CD14-positive monocyte (primary cell): ENCODE data around the gene GJB6. TPM values are rescaled to one million over a fixed set of nuclear protein-coding genes. Genes with fewer than 3 reads are reported as not detected.

Source experiments
- DNase-seq, 3 donors: peaks; one replicate each; pipeline ENCODE4 v3.0.0-alpha.2; 2011 to 2022
- H2AFZ ChIP-seq: 2 replicates; pipeline ENCODE4 v1.6.0; 2012; ENCODE audit warnings: mild to moderate bottlenecking, low read depth, low read length, inconsistent platforms; ENCODE audit not compliant: insufficient read depth, poor library complexity, severe bottlenecking
- H3K27ac ChIP-seq, 2 donors: 1 replicate in 1 of 2; 2 replicates in 1 of 2; pipeline ENCODE4 v1.5.1; 2012 to 2013; ENCODE audit warnings: low read length in 2 of 2, control low read depth in 1 of 2, inconsistent platforms in 1 of 2, low read depth in 1 of 2, mild to moderate bottlenecking in 1 of 2
- H3K27me3 ChIP-seq, 2 donors: one replicate each; pipeline versions ENCODE4 v1.6.0 to v1.6.1; 2011 to 2013; ENCODE audit warnings: low read length in 2 of 2; ENCODE audit not compliant: control insufficient read depth in 2 of 2, insufficient read depth in 2 of 2
- H3K36me3 ChIP-seq, 2 donors: replicated peaks in 1 of 2; 1 replicate in 1 of 2; 2 replicates in 1 of 2; pipeline versions ENCODE4 v1.5.1 to v1.6.1; 2012 to 2013; ENCODE audit warnings: low read length in 2 of 2, control low read depth in 1 of 2, inconsistent platforms in 1 of 2, mild to moderate bottlenecking in 1 of 2; ENCODE audit not compliant: insufficient read depth in 2 of 2, control insufficient read depth in 1 of 2
- H3K4me1 ChIP-seq, 2 donors: 1 replicate in 1 of 2; 2 replicates in 1 of 2; pipeline versions ENCODE4 v1.5.1 to v1.6.1; 2012 to 2013; ENCODE audit warnings: low read length in 2 of 2, control low read depth in 1 of 2, inconsistent platforms in 1 of 2, mild to moderate bottlenecking in 1 of 2, moderate library complexity in 1 of 2; ENCODE audit not compliant: insufficient read depth in 2 of 2, control insufficient read depth in 1 of 2
- H3K4me2 ChIP-seq: replicated peaks from 2 replicates; pipeline ENCODE3; 2012; ENCODE audit warnings: low read length, moderate library complexity, mild to moderate bottlenecking; ENCODE audit not compliant: poor library complexity, severe bottlenecking; ENCODE audit errors: extremely low read depth
- H3K4me3 ChIP-seq, 3 experiments: fragments of 200-600 bp in 1 of 3; sonication (generic) in 1 of 3; replicated peaks in 1 of 3; 1 replicate in 2 of 3; 2 replicates in 1 of 3; pipeline ENCODE4 v1.5.1; 2011 to 2013; ENCODE audit warnings: low read length in 3 of 3, mild to moderate bottlenecking in 3 of 3, control low read depth in 2 of 3, low read depth in 2 of 3, inconsistent platforms in 1 of 3, moderate library complexity in 1 of 3
- H3K79me2 ChIP-seq: 2 replicates; pipeline ENCODE4 v1.6.0; 2012; ENCODE audit warnings: mild to moderate bottlenecking, control low read depth, inconsistent platforms, low read length, moderate library complexity; ENCODE audit not compliant: insufficient read depth
- H3K9ac ChIP-seq: 2 replicates; pipeline ENCODE4 v1.6.0; 2017; ENCODE audit warnings: low read length, mild to moderate bottlenecking; ENCODE audit not compliant: insufficient read depth, poor library complexity, severe bottlenecking
- H3K9me3 ChIP-seq, 2 donors: replicated peaks in 1 of 2; 1 replicate in 1 of 2; 2 replicates in 1 of 2; pipeline versions ENCODE4 v1.5.1 to v1.6.1; 2012 to 2013; ENCODE audit warnings: low read length in 2 of 2, control low read depth in 1 of 2; ENCODE audit not compliant: control insufficient read depth in 1 of 2, insufficient read depth in 1 of 2
- H4K20me1 ChIP-seq: 2 replicates; pipeline ENCODE4 v1.6.0; 2012; ENCODE audit warnings: mild to moderate bottlenecking, low read length, control low read depth, moderate library complexity; ENCODE audit not compliant: insufficient read depth
- H3K27ac Mint-ChIP-seq, 7 donors: one replicate each; pipeline ENCODE4 v1.8.0; 2020; ENCODE audit warnings: mild to moderate bottlenecking in 7 of 7, mixed read lengths in 7 of 7, moderate library complexity in 6 of 7, inconsistent platforms in 2 of 7
- H3K27me3 Mint-ChIP-seq, 3 donors: one replicate each; pipeline ENCODE4 v1.8.0; 2021 to 2022; ENCODE audit warnings: low read depth in 3 of 3, mild to moderate bottlenecking in 3 of 3, mixed read lengths in 3 of 3, moderate library complexity in 3 of 3, inconsistent platforms in 1 of 3
- H3K36me3 Mint-ChIP-seq, 2 donors: one replicate each; pipeline ENCODE4 v1.8.0; 2020; ENCODE audit warnings: mixed read lengths in 2 of 2, inconsistent platforms in 1 of 2, mild to moderate bottlenecking in 1 of 2
- H3K4me1 Mint-ChIP-seq: one replicate; pipeline ENCODE4 v1.8.0; 2020; ENCODE audit warnings: mild to moderate bottlenecking, mixed read lengths
- H3K4me3 Mint-ChIP-seq, 2 donors: one replicate each; pipeline ENCODE4 v1.8.0; 2020; ENCODE audit warnings: mild to moderate bottlenecking in 2 of 2, mixed read lengths in 2 of 2, moderate library complexity in 1 of 2
- H3K9me3 Mint-ChIP-seq, 7 donors: one replicate each; pipeline ENCODE4 v1.8.0; 2020 to 2022; ENCODE audit warnings: mixed read lengths in 7 of 7, mild to moderate bottlenecking in 6 of 7, moderate library complexity in 6 of 7, inconsistent platforms in 2 of 7
- WGBS: methylation state at CpG from one replicate; pipeline ENCODE4 v1.1.5; 2013; ENCODE audit warnings: missing lambda C conversion rate; ENCODE audit not compliant: insufficient coverage; 5-methylcytosine and 5-hydroxymethylcytosine counted together
- intact Hi-C, 2 donors: fragments of 100-400 bp; cut with micrococcal nuclease; formaldehyde crosslinking; loops; one replicate each; pipeline versions ENCODE4 v1.15.0 to v1.15.1; 2023
- polyA plus RNA-seq, 3 donors: library from polyadenylated mRNA; depleted of rRNA in 1 of 3; unstranded in 2 of 3; stranded (reverse) in 1 of 3; fragments of 300-500 nt in 2 of 3; fragments of >200 nt in 1 of 3; fragmentation: Illumina TruSeq in 2 of 3; gene quantifications; 1 replicate in 2 of 3; 2 replicates in 1 of 3; pipeline ENCODE4 v1.2.3, GENCODE V29; 2012 to 2021
- TF ChIP-seq, protein P1 (sequence below): fragments of 200-600 bp; IDR thresholded peaks from one replicate; pipeline ENCODE4 v1.8.0; 2022; ENCODE audit warnings: antibody characterized with exemption, mild to moderate bottlenecking

Gene GJB6
- polyA plus RNA-seq, 3 donors, result 0.32 TPM; not detected in 2

DNA sequence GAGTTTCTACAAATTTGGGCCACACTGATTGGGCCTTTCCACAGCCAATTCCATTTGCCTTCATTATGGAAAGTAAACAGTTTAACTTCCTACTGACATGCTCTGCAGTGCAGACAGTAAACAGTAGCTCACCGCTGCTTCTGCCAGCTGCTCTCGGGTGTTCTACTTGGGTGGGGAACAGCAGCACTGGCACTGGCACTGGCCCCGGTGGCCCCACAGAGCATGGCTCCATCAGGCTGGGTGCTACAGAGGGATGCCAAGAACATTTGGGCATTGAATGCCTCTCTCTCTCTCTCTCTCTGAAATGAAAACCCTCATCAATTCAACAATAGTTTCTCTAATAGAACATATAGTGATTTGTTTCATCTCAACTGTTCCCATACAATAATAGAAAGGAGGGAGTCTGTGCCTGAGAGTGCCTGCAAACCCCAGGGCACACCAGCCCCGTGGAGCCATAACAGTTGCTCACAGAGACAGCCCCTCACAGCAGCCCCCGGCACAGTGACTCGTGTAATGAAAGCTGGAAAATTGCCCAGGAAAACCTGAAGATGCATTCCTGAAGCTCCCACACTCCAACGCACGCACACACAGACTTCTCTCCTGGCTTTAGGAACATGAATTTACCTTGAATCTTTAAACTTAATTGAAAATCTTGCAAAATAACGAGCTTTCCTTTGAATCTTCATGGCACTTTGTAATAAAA lies 38.2 kb upstream of the GJB6 start:
- Histone ChIP-seq H3K27me3 (peaks cover 0 to 3% of the 10 kb centered on the region in 2 donors), H3K4me3 (no peak overlapping the region), H3K79me2 (no peaks in the 10 kb centered on the region), H4K20me1 (no peaks in the 10 kb centered on the region), H3K4me1 (no peaks in the 10 kb centered on the region), H3K9me3 (no peaks in the 10 kb centered on the region), H3K9ac (no peak overlapping the region), H3K27ac (no peak overlapping the region), H3K4me2 (no peak overlapping the region), H2AFZ (no peak overlapping the region), H3K36me3 (no peaks in the 10 kb centered on the region)
- peaks cover 13 to 21% (median 13%) of the 10 kb centered on the region in 3 donors for H3K27me3 Mint-ChIP-seq
- H3K9me3 Mint-ChIP-seq, result peaks cover 0 to 6% (median 1%) of the 10 kb centered on the region in 7 donors
- 96% methylated on average over 3 of the region's 9 CpGs for WGBS
- H3K4me1 Mint-ChIP-seq, result no peaks in the 10 kb centered on the region
- H3K27ac Mint-ChIP-seq, result no peak overlapping the region
- intact Hi-C loops, result no loop called here
- no peak overlapping the region for H3K4me3 Mint-ChIP-seq
- H3K36me3 Mint-ChIP-seq, result no peaks in the 10 kb centered on the region
- TF ChIP-seq, protein P1, sequence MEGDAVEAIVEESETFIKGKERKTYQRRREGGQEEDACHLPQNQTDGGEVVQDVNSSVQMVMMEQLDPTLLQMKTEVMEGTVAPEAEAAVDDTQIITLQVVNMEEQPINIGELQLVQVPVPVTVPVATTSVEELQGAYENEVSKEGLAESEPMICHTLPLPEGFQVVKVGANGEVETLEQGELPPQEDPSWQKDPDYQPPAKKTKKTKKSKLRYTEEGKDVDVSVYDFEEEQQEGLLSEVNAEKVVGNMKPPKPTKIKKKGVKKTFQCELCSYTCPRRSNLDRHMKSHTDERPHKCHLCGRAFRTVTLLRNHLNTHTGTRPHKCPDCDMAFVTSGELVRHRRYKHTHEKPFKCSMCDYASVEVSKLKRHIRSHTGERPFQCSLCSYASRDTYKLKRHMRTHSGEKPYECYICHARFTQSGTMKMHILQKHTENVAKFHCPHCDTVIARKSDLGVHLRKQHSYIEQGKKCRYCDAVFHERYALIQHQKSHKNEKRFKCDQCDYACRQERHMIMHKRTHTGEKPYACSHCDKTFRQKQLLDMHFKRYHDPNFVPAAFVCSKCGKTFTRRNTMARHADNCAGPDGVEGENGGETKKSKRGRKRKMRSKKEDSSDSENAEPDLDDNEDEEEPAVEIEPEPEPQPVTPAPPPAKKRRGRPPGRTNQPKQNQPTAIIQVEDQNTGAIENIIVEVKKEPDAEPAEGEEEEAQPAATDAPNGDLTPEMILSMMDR, result no peak
- DNase-seq, result no peak

DNA sequence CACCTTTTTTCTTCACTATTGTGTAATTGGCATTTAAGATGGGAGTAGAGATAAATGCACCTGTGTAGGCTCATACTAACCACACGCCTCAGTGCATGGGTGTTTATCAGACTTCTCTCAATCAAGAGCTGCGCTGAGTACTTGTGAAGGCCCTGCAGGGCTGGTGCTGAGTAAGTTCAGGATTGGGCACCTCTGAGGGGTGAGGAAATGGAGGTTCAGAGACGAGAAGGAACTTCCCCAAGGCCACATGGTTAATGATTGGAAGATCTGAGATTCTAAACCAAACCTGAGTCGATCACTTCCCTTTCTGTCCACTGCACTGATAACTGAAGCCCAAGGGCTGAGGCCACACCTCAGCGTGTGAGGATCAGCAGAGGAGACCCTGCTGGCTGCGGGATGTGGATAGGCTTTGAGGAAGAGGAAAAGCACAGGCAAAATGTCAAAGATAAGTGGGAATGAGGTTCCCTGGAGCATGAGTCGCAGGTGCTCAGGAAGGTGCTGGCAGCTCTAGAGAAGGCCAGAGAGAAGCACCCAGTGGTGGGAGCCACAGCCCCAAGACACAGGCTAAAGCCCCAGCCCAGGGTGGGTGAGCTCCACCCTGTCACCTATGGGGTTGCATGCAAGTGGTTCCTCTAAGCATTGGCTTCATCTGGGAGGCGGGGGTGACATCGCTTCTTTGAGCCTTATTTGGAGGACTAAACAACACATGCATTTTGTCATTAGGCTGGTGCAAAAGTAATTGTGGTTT lies 32.3 kb upstream of the GJB6 start:
- H3K4me3 Mint-ChIP-seq, result no peak overlapping the region

More for the DNA sequence above, 32.3 kb upstream of the GJB6 start:
- Mint-ChIP-seq H3K4me1 (no peaks in the 10 kb centered on the region), H3K9me3 (peaks cover 0 to 7% (median 0%) of the 10 kb centered on the region in 7 donors), H3K27ac (no peak overlapping the region), H3K27me3 (peaks cover 1 to 15% (median 12%) of the 10 kb centered on the region in 3 donors), H3K36me3 (no peaks in the 10 kb centered on the region)
- TF ChIP-seq, protein P1, result no peak
- Histone ChIP-seq H3K27ac (no peak overlapping the region), H3K27me3 (no peaks in the 10 kb centered on the region), H3K36me3 (no peaks in the 10 kb centered on the region), H3K4me3 (no peak overlapping the region), H3K4me2 (no peak overlapping the region), H3K9ac (no peak overlapping the region), H3K9me3 (no peaks in the 10 kb centered on the region), H2AFZ (no peak overlapping the region), H4K20me1 (no peaks in the 10 kb centered on the region), H3K79me2 (no peaks in the 10 kb centered on the region), H3K4me1 (no peaks in the 10 kb centered on the region)
- intact Hi-C loops, result no loop called here
- 95% methylated on average over 3 of the region's 9 CpGs for WGBS
- DNase-seq, result no peak
